GM12874 (cell line): Measurements from ENCODE around the gene FHL1.

Source experiments
- CTCF ChIP-seq: IDR thresholded peaks from 2 replicates; pipeline ENCODE4 v1.5.1; 2011; ENCODE audit warnings: low read depth, mild to moderate bottlenecking, control low read depth, low read length, moderate library complexity; ENCODE audit not compliant: insufficient read depth

The FHL1 gene

GRCh38 chrX:136246201-136246600 is 98.9 kb downstream of the FHL1 start:
- no peak for TF ChIP-seq CTCF

- TF ChIP-seq CTCF = no peak
These were observed 103.1 kb downstream of the FHL1 start for GRCh38 chrX:136250191-136251040.

- TF ChIP-seq CTCF = no peak
These were observed 104.0 kb downstream of the FHL1 start, which contains the start of gene MAP7D3 for GRCh38 chrX:136251041-136251991. TSS of gene MAP7D3 (minus strand) at chrX:136251400. CDS start at chrX:136251358, 42 bp downstream.

- TF ChIP-seq CTCF = no peak
These were observed 108.2 kb downstream of the FHL1 start for GRCh38 chrX:136255541-136255940.

GRCh38 chrX:136256026-136256425 is 108.7 kb downstream of the FHL1 start:
- TF ChIP-seq CTCF = no peak

GRCh38 chrX:136258951-136259350 is 111.6 kb downstream of the FHL1 start:
- no peak for TF ChIP-seq CTCF

GRCh38 chrX:136259543-136259942 is 112.2 kb downstream of the FHL1 start:
- no peak for TF ChIP-seq CTCF
